Glomerular endothelial cell (primary cell): ENCODE results near the gene MYLK2. TPM values are rescaled to one million over a fixed set of nuclear protein-coding genes. Genes with fewer than 3 reads are reported as not detected.
"Not testable (repeated sequence)": the region's sequence is repeated elsewhere in the genome, so short reads cannot be mapped to it uniquely, and the experiment has no call there.

Experiments
- DNase-seq: peaks from one replicate; pipeline ENCODE4 v3.0.0-alpha.2; 2011; ENCODE audit warnings: low read depth, low spot score; ENCODE audit errors: extremely low read depth
- total RNA-seq: library from RNA; depleted of rRNA; stranded (reverse); fragments of >200 nt; gene quantifications from 2 replicates; pipeline ENCODE4 v1.2.3, GENCODE V29; 2015

Gene MYLK2
- total RNA-seq, 1 donor from 2014 or later: 4.1 TPM

DNA sequence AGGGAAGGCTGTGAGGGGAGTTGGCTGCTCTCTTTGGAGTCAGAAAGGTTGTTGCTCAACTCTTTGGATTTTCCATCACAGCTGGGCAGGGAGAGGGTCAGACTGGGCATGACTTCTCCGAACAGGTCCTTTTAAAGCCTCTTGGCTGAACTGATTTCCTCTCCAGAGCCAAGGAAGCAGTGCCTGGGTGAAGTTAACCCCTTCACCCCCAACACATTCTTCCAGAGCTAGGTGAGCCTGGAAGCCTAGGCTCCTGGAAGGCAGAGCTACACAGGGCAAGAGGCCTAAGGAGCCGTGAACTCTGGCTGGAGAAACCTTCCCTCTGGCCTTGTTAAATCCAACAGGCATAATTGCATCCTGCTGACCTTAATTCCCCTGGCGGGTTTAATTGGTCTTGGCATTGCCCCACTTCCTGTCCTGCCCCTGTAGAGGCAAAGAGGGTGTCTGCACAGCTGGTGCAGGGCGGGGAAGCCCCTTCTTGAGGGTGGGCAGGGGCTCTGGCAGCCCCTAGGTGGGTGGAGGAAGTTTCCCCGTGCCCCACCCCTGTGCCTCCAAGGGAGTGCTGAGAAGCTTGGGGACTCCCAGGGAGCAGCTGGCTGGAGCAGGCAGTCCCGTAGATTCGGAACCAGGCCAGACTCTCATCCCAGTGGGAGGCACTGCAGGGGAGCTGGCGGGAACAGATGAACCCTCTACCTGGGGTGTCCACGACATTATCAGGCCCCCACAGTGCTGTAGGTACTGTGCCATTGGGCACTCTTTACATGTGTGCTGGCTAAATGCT is 3.6 kb upstream of the MYLK2 start:
- DNase-seq: no peak

DNA sequence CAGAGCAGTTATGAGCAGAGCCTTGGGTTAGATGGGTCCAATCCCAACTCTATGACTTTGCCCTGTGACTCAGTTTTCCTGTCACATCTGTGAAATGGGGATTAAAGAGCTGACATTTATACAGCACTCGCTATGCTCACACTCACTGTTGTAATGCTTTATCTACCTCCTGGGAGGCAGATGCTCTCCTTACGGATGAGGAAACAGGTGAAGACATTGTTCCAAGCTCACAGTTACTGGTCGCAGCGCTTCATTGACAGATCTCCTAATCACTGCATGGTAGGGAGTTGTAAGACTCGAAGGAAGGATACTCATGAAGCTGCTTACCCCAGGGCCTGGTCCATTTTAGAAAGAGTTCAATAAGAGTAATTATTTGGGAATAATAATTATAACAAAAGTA is 2.9 kb upstream of the MYLK2 start:
- DNase-seq: no peak

DNA sequence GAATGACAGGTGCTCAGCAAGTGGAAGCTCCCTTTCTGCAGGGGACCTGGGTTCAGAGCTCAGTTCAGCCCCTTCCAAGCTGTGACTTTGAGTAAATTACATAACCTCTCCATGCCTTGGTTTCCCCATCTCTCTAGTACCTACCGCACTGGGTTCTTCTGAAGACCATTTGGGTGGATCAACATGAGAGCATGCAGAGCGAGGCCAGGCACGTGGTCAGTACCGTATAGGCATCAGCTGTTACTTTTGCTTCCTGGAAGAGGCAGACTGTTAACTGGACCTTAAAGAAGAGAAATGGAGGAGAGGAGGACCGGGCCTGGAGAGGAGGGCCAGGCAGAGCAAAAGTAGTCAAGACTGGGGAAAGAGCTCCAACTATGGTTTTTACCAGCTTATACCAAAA is 1.7 kb upstream of the MYLK2 start:
- DNase-seq: no peak

DNA sequence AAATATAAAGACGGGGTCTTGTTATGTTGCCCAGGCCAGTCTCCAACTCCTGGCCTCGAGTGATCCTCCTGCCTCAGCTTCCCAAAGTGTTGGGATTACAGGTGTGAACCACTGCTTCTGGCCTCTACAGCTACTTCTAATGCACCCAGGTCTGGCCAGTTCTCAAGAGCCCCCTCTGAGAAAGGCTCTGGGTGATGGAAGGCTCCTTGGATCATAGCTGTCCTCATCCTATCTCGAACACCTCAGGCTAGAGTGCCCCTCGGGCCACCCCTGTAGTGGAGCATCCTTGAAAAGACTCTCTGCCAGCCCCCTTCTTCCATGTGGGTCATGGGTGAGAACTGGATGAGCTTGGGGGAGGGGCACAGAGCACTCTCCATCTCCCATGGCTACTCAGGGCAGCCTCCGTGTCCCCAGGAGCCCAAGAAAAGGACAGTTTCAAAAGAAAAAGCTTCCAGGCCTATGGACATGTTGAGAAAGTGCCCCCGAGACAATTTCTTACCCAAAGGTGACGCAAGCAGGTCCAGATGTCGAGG is 714 bp upstream of the MYLK2 start:
- no peak for DNase-seq

DNA sequence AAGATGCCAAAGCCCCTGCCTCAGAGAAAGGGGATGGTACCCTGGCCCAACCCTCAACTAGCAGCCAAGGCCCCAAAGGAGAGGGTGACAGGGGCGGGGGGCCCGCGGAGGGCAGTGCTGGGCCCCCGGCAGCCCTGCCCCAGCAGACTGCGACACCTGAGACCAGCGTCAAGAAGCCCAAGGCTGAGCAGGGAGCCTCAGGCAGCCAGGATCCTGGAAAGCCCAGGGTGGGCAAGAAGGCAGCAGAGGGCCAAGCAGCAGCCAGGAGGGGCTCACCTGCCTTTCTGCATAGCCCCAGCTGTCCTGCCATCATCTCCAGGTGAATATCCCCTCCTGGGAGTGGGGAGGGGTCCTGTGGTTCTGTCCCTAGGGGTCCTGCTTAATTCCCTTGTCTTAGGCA is 1.1 kb downstream of the MYLK2 start:
- no peak for DNase-seq

DNA sequence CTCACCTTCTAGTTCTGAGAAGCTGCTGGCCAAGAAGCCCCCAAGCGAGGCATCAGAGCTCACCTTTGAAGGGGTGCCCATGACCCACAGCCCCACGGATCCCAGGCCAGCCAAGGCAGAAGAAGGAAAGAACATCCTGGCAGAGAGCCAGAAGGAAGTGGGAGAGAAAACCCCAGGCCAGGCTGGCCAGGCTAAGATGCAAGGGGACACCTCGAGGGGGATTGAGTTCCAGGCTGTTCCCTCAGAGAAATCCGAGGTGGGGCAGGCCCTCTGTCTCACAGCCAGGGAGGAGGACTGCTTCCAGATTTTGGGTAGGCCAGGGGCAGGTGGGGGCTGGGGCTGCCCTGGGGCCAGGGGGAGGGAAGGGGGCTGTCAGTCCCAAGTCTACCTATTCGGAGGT is 2.3 kb downstream of the MYLK2 start:
- no peak for DNase-seq

DNA sequence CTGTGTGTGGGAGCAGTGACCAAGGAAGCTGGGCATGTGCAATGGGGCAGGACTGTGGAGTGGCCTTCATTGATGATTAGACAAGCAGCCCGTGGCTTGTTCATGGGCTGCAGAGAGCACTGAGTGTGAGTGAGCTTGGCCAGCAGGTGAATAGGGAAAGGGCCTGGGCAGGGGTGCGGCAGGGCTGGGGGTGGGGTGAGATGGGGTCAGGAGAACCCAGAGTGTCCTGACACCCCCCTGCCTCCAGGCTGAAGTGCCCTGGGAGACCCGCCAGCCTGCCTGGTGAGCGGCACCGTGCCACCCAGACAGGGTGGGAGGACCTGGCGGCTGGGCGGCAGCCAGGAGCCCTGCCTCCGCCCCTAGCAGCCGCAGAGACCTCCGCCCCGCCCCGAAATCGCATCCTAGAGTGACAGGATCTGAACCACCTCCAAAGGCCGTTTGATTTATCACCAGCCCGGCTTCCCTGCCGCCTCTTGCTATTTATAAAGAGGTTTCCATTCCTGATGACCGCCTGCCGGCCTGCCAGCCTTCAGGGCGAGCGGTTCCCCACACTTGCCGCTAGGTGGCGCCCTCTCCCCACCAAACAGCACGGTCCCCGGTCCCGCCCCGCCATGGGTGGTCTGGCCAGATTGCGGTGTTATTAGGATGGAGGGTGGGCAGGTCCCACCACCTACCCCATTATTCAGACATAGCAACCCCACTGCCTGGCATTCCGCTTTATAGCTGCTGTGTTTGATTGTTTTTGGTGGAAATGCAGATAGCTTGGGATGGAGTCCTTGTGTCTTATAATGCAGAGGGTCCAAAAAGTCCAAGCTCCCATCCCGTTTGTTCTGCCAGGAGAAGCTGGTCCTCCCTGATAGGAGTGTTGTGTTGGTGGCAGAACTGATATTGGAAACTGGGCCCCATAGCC is 3.5 kb downstream of the MYLK2 start:
- DNase-seq: no peak

DNA sequence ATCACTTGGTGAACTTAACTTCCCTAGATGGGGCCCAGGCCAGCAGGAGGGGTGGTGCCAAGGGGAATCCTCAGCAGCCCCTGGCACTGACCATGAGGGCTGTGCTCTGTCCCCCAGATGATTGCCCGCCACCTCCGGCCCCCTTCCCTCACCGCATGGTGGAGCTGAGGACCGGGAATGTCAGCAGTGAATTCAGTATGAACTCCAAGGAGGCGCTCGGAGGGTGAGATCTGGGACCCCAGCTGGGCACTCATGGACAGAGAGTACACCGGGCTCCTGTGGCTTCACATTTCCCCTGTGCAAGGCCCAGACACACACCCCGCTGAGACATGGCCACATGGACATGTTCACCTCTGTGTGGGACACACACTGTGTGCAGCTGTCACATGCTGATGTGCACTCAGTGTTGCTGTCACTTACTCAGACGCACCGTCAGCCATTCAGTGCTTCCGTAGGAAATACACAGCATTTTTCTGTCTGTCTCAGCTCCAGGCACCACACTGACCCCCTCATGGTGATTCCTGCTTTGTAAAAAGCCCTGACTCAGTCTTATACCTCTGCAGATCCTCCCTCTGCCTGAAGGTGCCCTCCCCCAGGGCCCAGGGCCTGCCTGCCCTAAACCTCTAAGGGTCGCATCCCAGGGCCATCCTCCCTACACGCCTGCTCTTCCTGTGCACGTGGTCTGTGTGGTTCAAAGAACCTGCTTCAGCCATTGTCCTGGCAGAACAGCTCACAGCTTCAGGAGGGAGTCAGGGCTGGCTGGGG is 4.4 kb downstream of the MYLK2 start:
- no peak for DNase-seq

DNA sequence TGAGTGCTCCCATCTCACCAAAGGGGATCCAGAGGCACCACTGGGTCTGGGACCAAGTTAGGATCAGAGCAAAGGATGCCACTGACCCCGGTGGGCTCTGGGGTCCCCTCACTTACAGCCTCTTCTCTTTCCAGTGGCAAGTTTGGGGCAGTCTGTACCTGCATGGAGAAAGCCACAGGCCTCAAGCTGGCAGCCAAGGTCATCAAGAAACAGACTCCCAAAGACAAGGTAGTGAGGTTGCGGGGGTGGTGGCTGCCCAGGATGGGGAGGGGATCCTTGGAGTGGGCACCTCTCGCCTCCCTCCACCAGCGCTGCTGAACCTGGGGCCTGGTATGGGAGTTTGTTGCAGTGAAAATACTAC is 4.9 kb downstream of the MYLK2 start:
- no peak for DNase-seq

DNA sequence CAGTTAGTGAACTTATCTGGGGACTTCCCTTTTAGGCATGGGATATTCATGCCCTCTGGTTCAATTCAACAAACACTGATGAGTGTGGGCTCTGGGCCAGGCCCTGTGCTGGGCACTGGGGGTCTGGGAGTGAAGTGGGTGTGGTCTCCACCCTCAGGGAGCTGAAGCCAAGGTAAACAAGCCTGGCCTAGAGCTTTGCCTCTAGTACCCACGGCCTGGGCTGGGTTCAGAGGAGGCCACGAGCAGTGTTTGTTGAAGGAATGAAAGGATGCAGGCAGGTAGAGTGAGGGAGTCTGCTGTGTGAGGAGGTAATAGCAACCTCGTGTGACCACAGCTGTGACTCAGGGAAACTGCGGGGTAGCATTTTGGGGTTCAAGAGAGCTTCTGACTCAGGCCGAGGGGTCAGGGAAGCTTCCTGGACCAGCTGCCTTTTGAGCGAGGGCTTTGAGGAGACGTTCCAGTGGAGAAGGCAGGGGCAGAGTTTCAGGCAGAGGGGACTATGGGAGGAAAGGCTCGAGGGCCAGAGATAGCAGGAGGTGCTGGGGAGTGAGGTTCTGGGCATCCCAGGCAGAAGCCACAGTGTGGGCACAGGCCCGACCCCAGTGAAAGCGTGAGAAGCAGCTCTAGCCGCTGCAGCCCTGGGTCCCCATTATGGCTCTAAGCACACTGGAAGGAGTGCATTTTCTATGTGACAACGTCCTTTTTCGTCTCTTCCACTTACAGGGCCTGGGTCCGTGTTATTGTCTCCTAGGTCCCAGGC is 5.6 kb downstream of the MYLK2 start:
- no peak for DNase-seq

DNA sequence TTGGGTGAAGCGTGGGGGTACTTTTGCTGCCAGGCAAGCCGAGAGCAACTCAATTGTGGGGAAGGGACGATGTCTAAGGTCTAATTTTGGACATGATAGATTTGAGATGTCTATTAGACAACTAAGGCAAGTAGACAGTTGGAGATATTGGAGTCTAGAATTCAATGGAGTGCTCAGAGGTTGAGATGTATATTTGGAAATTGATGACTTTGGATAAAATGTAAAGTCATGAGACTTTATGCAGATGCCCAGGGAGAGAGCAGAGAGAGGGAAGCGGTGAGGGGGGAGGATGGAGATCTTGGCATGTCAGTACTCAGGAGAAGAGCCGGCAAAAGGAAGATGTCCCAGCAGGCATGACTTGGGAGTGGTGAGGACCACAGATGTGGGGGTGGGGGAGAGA is 6.9 kb downstream of the MYLK2 start:
- no peak for DNase-seq

DNA sequence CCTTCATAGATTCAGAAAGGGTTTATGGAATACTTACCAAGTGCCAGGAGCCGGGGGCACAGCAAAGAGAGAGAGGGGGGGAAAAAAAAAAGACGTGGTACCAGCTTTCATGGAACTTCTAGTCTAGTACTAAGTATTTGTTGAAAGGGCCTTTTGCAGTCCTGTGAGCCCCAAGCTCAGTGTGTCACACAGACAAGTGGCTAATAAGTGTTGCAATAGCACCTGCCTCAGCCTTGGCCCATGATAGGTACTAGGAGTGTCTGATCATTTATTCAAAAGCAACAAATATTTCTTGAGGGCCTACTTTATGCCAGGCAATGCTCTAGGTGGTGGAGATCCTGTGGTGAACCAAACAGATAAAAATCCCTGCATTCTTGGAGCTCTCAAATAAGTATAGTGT is 7.9 kb downstream of the MYLK2 start:
- no peak for DNase-seq

DNA sequence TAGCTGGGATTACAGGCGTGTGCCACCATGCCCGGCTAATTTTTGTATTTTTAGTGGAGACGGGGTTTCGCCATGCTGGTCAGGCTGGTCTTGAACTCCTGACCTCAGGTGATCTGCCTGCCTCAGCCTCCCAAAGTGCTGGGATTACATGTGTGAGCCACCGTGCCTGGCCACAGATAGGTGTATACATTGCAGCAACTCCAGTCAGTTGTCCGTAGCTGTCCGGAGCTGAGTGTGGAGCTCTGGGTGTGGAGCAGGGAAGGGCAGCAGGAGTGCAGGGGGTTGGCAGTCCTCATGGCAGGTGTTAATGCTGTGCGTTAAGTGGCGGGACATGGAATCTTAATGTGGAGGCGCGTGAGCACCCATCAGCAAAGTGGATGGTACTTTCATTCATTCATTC is 8.9 kb downstream of the MYLK2 start:
- not testable (repeated sequence) for DNase-seq

DNA sequence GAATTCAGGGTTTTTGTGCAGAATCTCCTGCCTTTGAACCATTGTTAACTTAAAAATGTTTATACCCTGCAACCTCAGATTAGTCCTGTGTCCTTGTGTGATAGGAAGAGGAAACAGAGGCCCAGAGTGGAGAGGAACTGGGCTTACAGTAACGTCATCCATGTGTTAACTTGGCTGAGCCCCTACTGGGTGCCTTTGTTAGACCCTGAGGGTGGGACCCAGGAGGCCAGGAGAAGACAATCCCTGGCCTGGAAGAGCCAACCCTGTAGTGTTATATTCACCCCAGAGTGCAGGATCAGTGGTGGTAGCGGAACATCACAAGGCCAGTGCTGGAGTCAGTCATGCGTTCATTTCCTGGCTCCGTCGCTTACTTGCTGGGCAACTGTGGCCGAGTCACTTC is 10.6 kb downstream of the MYLK2 start:
- DNase-seq: no peak

DNA sequence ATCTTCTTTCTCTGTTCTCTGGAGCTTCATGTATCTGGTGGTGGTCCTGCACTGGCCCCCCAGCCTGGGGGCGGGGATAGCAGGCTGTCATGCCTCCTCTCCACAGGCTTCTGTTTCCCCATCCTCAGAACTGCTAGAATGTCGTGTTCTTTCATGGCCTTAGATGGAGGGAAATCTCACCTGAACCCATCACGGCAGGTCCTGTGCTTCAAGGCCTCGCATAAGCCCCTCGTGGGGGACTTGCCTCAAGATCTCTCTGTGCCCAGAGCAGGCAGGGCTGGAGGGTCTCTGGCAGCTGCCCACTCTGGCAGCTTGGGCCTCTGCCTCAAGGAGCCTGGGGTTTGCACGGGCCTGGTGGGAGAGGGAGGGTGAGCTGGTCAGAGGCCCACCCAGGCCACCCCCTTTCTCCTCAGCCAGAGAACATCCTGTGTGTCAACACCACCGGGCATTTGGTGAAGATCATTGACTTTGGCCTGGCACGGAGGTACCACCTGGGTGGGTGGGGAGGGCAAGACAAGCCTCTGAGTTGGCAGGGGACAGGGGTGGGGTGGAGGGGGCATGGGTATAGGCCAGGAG is 11.3 kb downstream of the MYLK2 start:
- no peak for DNase-seq

DNA sequence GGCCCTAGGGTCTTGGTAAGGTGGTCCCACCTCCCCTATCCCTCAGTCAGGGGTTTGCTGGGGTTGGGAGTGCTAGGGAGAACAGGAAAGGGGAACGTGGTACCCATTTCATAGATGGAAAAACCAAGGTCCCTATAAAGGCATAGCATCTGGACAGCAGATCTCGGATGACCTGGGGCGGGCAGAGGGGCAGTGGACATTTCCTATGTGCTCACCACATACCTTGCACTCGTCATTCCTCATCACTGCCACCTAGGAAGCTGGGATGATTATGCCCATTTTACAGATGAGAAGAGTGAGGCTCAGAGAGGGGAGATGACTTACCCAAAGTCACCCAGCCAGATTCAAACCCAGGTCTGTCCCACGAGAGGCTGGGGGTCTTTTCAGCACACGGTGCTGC is 12.1 kb downstream of the MYLK2 start:
- DNase-seq: no peak

DNA sequence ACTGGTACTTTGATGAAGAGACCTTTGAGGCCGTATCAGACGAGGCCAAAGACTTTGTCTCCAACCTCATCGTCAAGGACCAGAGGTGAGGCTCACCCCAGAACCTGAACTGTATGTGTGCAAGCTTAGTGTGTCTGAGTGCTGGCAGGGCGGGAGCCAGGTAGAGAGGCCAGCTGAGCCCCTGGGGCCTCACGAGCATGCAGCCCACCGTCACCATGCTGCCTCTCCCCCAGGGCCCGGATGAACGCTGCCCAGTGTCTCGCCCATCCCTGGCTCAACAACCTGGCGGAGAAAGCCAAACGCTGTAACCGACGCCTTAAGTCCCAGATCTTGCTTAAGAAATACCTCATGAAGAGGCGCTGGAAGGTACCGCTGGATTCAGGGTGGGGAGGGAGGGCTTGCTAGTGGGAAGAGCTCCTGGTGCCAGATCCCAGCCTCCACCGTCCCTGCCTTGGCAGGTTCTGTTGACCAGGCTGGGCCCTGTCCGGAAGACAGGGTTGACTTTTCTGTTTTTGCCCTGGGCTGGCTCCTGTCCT is 12.7 kb downstream of the MYLK2 start:
- no peak for DNase-seq

DNA sequence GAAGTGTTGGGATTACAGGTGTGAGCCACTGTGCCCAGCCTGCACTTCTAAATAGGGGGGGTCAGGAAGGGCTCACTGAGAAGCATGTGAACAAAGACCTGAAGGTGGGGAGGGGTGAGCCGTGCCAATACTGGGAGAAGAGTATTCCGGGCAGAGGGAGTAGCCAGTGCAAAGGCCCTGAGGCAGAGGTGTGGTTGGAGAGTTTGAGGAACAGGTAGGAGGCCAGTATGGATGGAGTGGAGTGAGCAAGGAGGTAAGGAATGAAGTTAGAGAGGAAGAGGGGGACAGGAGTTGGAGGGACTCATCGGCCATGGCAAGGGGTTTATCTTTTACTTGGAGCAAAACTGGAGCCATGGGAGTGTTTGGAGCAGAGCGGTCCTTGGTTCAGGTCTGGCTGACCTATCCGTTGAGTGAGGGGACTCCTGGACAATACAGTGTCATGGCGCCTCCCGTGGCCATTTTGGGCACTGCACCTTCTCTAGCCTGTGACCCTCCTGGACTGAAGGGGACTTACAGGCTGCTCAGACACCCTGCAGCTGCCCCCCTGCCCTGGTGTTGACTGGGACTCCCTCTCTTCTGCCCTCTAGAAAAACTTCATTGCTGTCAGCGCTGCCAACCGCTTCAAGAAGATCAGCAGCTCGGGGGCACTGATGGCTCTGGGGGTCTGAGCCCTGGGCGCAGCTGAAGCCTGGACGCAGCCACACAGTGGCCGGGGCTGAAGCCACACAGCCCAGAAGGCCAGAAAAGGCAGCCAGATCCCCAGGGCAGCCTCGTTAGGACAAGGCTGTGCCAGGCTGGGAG is 14.2 kb downstream of the MYLK2 start:
- no peak for DNase-seq

DNA sequence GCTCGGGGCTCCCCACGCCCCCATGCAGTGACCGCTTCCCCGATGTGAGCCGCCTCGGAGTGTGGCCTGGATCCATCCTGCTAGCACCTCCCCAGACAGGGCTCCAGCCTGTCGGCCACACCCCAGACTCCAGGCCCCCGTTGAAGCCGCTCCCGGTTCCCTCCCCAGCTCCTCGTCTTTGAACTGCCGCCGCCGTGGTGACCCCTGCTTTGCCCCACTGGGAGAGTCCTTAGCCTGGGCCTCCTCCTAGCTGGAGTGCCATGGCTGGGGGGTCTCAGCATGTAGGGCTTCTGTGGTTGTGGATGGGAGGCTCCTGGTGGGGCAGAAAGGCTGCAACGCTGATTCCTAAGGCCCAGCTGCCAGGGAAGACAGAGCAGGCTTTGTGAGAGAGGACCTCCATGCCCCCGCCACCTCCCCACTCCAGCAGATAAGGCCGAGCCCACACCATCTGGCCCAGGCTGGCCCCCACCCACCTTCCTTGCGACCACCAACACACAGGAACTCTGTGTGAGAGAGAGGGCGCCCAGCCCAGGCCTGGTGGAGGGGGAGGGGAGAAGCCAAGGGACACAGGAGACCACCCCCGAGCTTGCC is 14.9 kb downstream of the MYLK2 start:
- no peak for DNase-seq
